GM10248 (cell line): ENCODE results near the gene ZNF469.

Source experiments
- CTCF ChIA-PET: fragments of 300-600 bp; sonication (Branson Sonifier 250); formaldehyde crosslinking; extraction: SDS; loops from one replicate; lab custom pipeline; 2021; ENCODE audit warnings: antibody characterized with exemption; lab: Yijun Ruan, JAX
- POLR2A ChIA-PET: fragments of 350-650 bp; sonication (Branson Sonifier 250); formaldehyde crosslinking; extraction: SDS; loops from one replicate; lab custom pipeline; 2020; ENCODE audit warnings: antibody characterized with exemption; lab: Yijun Ruan, JAX
- DNase-seq: peaks from one replicate; pipeline ENCODE4 v3.0.0; 2012; ENCODE audit errors: extremely low spot score
- TF ChIP-seq, protein P1 (sequence below): IDR thresholded peaks from 2 replicates; pipeline ENCODE4 v1.5.1; 2012; ENCODE audit warnings: mild to moderate bottlenecking, low read depth; ENCODE audit errors: extremely low read depth, missing control alignments, control extremely low read depth

Gene ZNF469

DNA sequence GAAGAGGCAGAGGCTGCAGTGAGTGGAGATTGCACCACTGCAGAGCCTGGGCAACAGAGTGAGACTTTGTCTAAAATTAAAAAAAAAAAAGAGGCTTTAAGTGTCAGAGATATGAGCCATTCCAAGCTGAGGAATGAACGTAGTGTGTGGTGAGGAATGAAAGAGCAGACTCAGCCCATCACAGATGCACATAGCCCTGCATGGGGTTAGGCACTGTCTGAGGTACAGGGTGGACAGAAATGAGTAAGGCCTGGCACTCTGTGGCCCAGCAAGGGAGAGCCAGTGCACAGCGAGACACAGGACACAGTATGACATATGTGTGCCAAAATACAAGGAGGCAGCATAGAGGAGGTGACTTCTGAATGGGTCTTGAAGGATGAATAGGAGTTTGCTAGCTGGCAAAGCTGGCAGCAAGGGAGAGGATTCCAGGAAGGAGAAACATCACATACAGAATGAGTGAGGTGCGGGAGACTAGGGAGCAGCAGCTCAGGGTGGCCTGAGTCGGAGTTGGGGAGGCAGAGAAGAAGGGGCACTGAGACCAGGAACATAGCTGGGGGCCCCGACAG, 8.7 kb upstream of the ZNF469 start:
- POLR2A ChIA-PET, result no interaction called here
- CTCF ChIA-PET, result interaction anchor here (1.1 kb wide), 1 partner anchor 84 kb away, joined by 3 read pairs; no protein-coding TSS in a partner anchor

DNA sequence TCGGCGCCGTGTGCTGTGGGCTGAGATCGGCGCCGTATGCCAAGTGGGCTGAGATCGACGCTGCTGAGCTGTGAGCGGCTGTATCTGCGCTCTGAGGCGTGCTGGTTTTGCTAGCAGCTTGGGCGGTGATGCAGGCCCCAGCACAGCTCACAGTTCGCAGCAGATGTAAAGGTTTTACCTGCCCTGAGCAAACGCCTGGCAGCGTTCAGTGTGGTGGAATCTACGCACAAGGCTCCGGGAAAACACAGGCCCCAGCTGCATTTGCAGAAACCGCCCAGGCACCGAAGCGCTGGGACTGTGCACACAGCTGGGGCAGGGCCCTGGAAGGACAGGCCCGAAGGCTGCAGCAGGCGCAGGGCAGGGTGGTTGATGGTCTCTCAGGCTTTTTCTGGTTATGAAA, 8.0 kb upstream of the ZNF469 start:
- ChIA-PET POLR2A (no interaction called here), CTCF (interaction anchor here (1.1 kb wide), 1 partner anchor 85 kb away, joined by 3 read pairs; no protein-coding TSS in a partner anchor)
- TF ChIP-seq, protein P1, sequence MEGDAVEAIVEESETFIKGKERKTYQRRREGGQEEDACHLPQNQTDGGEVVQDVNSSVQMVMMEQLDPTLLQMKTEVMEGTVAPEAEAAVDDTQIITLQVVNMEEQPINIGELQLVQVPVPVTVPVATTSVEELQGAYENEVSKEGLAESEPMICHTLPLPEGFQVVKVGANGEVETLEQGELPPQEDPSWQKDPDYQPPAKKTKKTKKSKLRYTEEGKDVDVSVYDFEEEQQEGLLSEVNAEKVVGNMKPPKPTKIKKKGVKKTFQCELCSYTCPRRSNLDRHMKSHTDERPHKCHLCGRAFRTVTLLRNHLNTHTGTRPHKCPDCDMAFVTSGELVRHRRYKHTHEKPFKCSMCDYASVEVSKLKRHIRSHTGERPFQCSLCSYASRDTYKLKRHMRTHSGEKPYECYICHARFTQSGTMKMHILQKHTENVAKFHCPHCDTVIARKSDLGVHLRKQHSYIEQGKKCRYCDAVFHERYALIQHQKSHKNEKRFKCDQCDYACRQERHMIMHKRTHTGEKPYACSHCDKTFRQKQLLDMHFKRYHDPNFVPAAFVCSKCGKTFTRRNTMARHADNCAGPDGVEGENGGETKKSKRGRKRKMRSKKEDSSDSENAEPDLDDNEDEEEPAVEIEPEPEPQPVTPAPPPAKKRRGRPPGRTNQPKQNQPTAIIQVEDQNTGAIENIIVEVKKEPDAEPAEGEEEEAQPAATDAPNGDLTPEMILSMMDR, result no peak
- DNase-seq, result no peak

More for the DNA sequence above, 8.7 kb upstream of the ZNF469 start:
- TF ChIP-seq, protein P1, result no peak
- no peak for DNase-seq

DNA sequence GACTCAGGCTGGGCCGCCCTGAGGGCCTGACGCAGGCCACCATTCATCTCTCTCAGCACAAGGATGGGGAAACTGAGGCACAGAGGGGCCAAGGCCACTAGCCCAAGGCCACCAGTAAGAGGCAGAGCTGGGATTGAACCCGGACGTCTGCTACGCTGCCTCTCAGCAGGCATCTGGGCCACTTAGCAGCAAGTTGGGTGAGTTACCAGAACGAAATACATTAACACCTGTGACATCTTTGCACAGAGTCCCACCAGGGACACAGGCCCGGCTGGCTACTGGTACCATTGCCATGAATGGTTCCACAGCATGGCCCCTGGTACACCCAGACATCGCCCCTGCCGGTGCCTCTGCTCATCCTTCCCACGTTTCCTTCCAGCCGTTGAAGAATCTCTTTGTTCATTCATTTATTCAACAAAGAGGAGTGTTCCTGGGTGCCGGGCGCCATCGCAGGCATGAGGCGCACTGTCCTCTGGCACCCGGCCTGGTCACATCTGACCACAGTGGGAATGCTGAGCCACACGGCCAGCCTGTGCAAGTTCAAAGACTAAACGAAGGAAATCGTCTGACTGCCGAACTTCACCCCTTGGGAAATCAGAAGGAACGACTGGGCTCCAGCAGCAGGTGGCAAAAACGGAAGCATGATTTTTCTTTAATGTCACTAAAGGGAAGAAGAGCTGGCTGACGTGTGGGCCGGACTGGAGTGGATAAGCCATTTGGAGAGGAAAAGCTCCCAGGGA, 7.4 kb upstream of the ZNF469 start:
- POLR2A ChIA-PET, result no interaction called here
- CTCF ChIA-PET, result interaction anchor here (1.1 kb wide), 1 partner anchor 85 kb away, joined by 3 read pairs; no protein-coding TSS in a partner anchor
- DNase-seq, result no peak
- TF ChIP-seq, protein P1, result no peak

DNA sequence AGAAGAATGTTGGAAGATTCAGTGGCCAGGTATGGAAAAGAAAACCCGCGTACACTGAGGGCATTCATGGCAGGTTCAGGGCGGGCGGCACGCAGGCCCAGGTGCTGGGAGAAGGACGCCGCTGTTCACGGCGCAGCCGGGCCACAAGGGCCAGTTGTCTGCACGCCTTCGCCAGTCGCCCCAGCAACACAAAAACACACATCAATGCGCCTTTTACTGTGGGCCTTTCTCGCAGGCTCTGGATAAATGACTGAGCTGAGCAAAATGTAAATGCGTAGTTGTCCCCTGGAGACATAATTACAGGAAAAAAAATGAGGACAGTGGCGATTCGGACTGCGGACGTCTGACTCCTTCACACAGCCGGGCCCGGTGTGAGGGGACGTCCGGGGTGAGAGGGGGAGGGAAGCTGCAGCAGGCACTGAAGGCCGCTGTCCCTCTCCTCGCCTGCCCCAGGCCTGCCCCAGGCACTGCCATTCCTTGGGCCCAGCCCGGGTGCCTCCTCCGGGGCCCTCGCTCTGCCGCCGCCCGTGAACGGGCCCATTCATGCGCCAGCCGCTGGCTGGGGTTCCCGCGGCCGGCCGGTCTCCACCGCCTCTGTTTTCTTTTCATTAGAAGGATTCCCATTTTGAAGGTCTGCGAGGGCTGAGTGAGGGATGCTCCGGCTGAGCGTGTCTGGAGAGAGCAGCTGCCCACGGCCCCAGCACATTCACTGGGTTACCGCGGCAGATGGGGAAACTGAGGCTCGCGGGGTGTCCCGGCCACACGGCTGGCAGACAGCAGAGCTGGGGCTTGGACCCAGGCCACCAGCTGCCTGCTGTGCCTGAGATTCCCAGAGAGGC, 6.5 kb upstream of the ZNF469 start:
- DNase-seq, result no peak
- TF ChIP-seq, protein P1, result no peak
- CTCF ChIA-PET, result interaction anchor here (1.2 kb wide), 1 partner anchor 13 kb away, joined by 3 read pairs; no protein-coding TSS in a partner anchor
- POLR2A ChIA-PET, result no interaction called here

DNA sequence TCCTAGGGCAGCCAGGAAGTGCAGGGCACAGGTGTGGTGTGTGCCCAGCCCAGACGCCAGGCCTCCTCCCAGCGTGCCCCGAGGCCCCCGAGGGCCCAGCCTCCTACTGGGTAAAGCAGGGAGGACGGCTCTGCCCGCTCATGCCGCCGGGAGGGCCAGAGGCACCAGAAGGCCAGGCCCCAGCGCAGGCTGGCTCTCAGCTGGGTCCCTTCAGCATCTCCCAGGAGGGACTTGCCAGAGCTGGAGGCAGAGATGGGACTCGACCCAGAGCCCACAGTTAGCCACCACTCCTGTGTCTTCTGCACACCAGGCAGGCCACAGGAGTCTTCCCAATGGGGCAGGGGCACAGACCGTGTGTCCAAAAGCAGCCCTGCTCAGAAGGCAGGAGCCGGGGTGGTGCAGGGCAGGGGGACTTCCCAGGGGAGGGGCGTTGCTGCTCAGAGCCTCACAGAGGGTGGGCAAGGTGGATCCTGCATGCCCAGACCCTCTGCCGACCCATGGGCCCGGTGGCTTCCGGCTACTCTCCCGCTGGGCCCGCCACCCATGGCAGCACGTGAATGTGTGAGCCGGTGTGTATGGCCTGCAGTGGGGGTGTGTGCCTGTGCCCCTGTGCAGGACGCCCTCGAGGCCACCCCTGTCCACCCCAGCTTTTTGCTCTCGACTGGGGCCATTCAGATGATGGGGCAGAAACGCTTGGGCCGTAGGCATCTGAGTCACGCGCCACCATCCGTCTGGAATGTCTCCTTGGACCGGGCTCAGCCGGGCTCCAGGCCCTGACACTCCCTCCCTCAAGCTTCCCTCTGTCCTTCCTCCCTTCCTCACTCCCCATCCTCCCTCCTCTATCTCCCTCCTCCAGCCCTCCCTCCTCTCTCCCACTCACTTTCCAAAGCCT, 5.7 kb upstream of the ZNF469 start:
- ChIA-PET CTCF (interaction anchor here (1.2 kb wide), 1 partner anchor 13 kb away, joined by 3 read pairs; no protein-coding TSS in a partner anchor), POLR2A (no interaction called here)
- no peak for DNase-seq
- TF ChIP-seq, protein P1, result no peak
